K562 (cell line): ENCODE results near the gene LGR6. TPM values are rescaled to one million over a fixed set of nuclear protein-coding genes. Genes with fewer than 3 reads are reported as not detected.

ENCODE experiments used
- CTCF ChIP-seq, 3 experiments: IDR thresholded peaks in 2 of 3; conservative IDR thresholded peaks in 1 of 3; 2 replicates each; pipeline ENCODE4 v1.5.1; 2011 to 2012; ENCODE audit warnings: low read length in 3 of 3, mild to moderate bottlenecking in 3 of 3, control low read depth in 2 of 3, improper control_type of control experiment in 1 of 3, inconsistent platforms in 1 of 3, low read depth in 1 of 3, mixed read lengths in 1 of 3, moderate library complexity in 1 of 3; ENCODE audit not compliant: insufficient read depth in 2 of 3
- E4F1 ChIP-seq: fragments of 250-450 bp; sonication (Bioruptor Pico); IDR thresholded peaks from 2 replicates; pipeline ENCODE4 v1.5.0; 2021; ENCODE audit warnings: mild to moderate bottlenecking, borderline replicate concordance
- ERF ChIP-seq: fragments of 450-650 bp; formaldehyde crosslinking; IDR thresholded peaks from 2 replicates; pipeline ENCODE4 v1.4.0; 2020; ENCODE audit warnings: mild to moderate bottlenecking, mixed read lengths
- FOXA1 ChIP-seq: fragments of 450-650 bp; IDR thresholded peaks from 2 replicates; pipeline ENCODE4 v1.6.1; 2016; ENCODE audit warnings: mild to moderate bottlenecking, borderline replicate concordance
- GABPB1 ChIP-seq: sonication (generic); formaldehyde crosslinking; IDR thresholded peaks from 2 replicates; pipeline ENCODE4 v1.8.0; 2022; ENCODE audit warnings: mild to moderate bottlenecking, missing genetic modification reagents
- MAX ChIP-seq: sonication (generic); formaldehyde crosslinking; IDR thresholded peaks from 2 replicates; pipeline ENCODE4 v1.9.0; 2022; ENCODE audit warnings: mild to moderate bottlenecking, missing genetic modification reagents
- MYNN ChIP-seq, 2 experiments: sonication (generic); formaldehyde crosslinking in 1 of 2; IDR thresholded peaks; 2 replicates each; pipeline versions ENCODE4 v1.5.0 to v1.6.1; 2016 to 2020; ENCODE audit warnings: antibody characterized with exemption in 1 of 2, missing genetic modification reagents in 1 of 2
- NCOR1 ChIP-seq: fragments of 450-650 bp; IDR thresholded peaks from 2 replicates; pipeline ENCODE4 v1.6.1; 2016; ENCODE audit warnings: mild to moderate bottlenecking, moderate library complexity
- RBBP5 ChIP-seq: fragments of 200-600 bp; sonication (generic); IDR thresholded peaks from 2 replicates; pipeline ENCODE4 v1.6.1; 2012; ENCODE audit warnings: borderline replicate concordance, mild to moderate bottlenecking, low read length, control low read depth, inconsistent platforms; ENCODE audit not compliant: insufficient read depth, poor library complexity, severe bottlenecking
- RBM17 ChIP-seq: fragments of 200-400 bp; formaldehyde crosslinking; IDR thresholded peaks from 2 replicates; pipeline ENCODE4 v1.6.1; 2017; ENCODE audit warnings: low read depth, mild to moderate bottlenecking, low read length, borderline replicate concordance
- SP2 ChIP-seq: IDR thresholded peaks from 2 replicates; pipeline ENCODE4 v1.6.1; 2011; ENCODE audit warnings: mild to moderate bottlenecking, low read depth, low read length, moderate library complexity; ENCODE audit not compliant: poor library complexity, severe bottlenecking; ENCODE audit errors: extremely low read depth
- ZBTB43 ChIP-seq: sonication (generic); formaldehyde crosslinking; IDR thresholded peaks from 2 replicates; pipeline ENCODE4 v1.8.0; 2023; ENCODE audit warnings: mild to moderate bottlenecking, missing genetic modification reagents
- ZFP91 ChIP-seq: sonication (generic); formaldehyde crosslinking; IDR thresholded peaks from 2 replicates; pipeline ENCODE4 v1.8.0; 2022; ENCODE audit warnings: mild to moderate bottlenecking, missing genetic modification reagents
- polyA plus RNA-seq, 8 experiments: library from polyadenylated mRNA; depleted of rRNA in 4 of 8; stranded (reverse) in 5 of 8; unstranded in 3 of 8; fragments of >200 nt; fragmentation: Nextera tagmentation in 2 of 8; fragmentation: Illumina TruSeq in 1 of 8; extraction: Ambion mirVana in 2 of 8; extraction: Trizol in 1 of 8; gene quantifications; 2 replicates each; pipeline versions ENCODE4 v1.2.1 to v1.2.3, GENCODE V29; 2011 to 2014; ENCODE audit warnings: inconsistent platforms in 1 of 8, missing spikeins in 1 of 8
- total RNA-seq, 7 experiments: library from RNA; depleted of rRNA in 6 of 7; stranded (reverse); fragments of >200 nt in 6 of 7; fragmentation: Illumina TruSeq in 2 of 7; extraction: Trizol in 2 of 7; gene quantifications; 2 replicates each; pipeline versions ENCODE4 v1.2.1 to v1.2.3, GENCODE V29; 2011 to 2021; ENCODE audit warnings: low replicate concordance in 1 of 7

The LGR6 gene
- total and polyA plus RNA-seq, 9 of the 15 experiments (the other 6 are each of a cell fraction or from before 2014, with no cell fraction given): 0.01 to 0.54 (median 0.17) TPM; not detected in 1

GRCh38 chr1:202263628-202264027, 70.0 kb downstream of the LGR6 start (continued):
- no peak for TF ChIP-seq CTCF (IDR thresholded peaks at IDR 0.05 in 2 of 3, conservative IDR thresholded peaks at IDR 0.05 in 1 of 3; ENCODE audit: insufficient read depth in 2 of 3, low read depth in 1 of 3, low read length in 3 of 3)
- no peak for TF ChIP-seq ZBTB43
- no peak for TF ChIP-seq ZFP91 (CRISPR knock-in tag)
- TF ChIP-seq MAX: no peak
- TF ChIP-seq MYNN (IDR thresholded peaks at IDR 0.05): no peak
- no peak for TF ChIP-seq MYNN (CRISPR knock-in tag; IDR thresholded peaks at IDR 0.05)
- no peak for TF ChIP-seq ERF
- no peak for TF ChIP-seq SP2
- no peak for TF ChIP-seq GABPB1 (CRISPR knock-in tag)
- no peak for TF ChIP-seq E4F1 (CRISPR knock-in tag)
- no peak for TF ChIP-seq RBBP5
- no peak for TF ChIP-seq NCOR1
- no peak for TF ChIP-seq RBM17
- no peak for TF ChIP-seq FOXA1
- TF ChIP-seq, all 486 proteins: peak for 0
